Hepatocyte (in vitro differentiated cells): ENCODE data around the gene COA8. TPM values are rescaled to one million over a fixed set of nuclear protein-coding genes. Genes with fewer than 3 reads are reported as not detected.

Source experiments
- DNase-seq: peaks from one replicate; pipeline ENCODE4 v3.0.0-alpha.2; 2016; ENCODE audit warnings: low spot score
- H2AFZ ChIP-seq: fragments of 200-600 bp; sonication (generic); 2 replicates; pipeline ENCODE4 v1.6.0; 2016; ENCODE audit warnings: antibody characterized with exemption, mild to moderate bottlenecking
- H3K27ac ChIP-seq: fragments of 200-600 bp; sonication (generic); 2 replicates; pipeline ENCODE4 v1.5.1; 2016; ENCODE audit warnings: mild to moderate bottlenecking
- H3K27me3 ChIP-seq: fragments of 200-600 bp; sonication (generic); 2 replicates; pipeline ENCODE4 v1.6.1; 2016
- H3K36me3 ChIP-seq: fragments of 200-600 bp; sonication (generic); replicated peaks from 2 replicates; pipeline ENCODE4 v1.5.1; 2016; ENCODE audit warnings: low read depth; ENCODE audit not compliant: insufficient read depth
- H3K4me1 ChIP-seq: fragments of 200-600 bp; sonication (generic); 2 replicates; pipeline ENCODE4 v1.5.1; 2016; ENCODE audit warnings: mild to moderate bottlenecking, moderate library complexity; ENCODE audit not compliant: insufficient read depth
- H3K4me2 ChIP-seq: fragments of 200-600 bp; sonication (generic); 2 replicates; pipeline ENCODE4 v1.6.0; 2016
- H3K4me3 ChIP-seq: fragments of 200-600 bp; sonication (generic); 2 replicates; pipeline ENCODE4 v1.5.1; 2016; ENCODE audit warnings: mild to moderate bottlenecking
- H3K79me2 ChIP-seq: fragments of 200-600 bp; sonication (generic); 2 replicates; pipeline ENCODE4 v1.6.0; 2017; ENCODE audit warnings: mild to moderate bottlenecking
- H3K9me2 ChIP-seq: fragments of 200-600 bp; sonication (generic); replicated peaks from 2 replicates; pipeline ENCODE4 v1.6.0; 2017; ENCODE audit warnings: mild to moderate bottlenecking; ENCODE audit not compliant: insufficient read depth
- H3K9me3 ChIP-seq: fragments of 200-600 bp; sonication (generic); 2 replicates; pipeline ENCODE4 v1.5.1; 2016; ENCODE audit warnings: low read depth, mild to moderate bottlenecking
- H4K20me1 ChIP-seq: fragments of 200-600 bp; sonication (generic); 2 replicates; pipeline ENCODE4 v1.6.0; 2016; ENCODE audit warnings: mild to moderate bottlenecking; ENCODE audit not compliant: insufficient read depth, poor library complexity, severe bottlenecking
- EZH2 ChIP-seq: fragments of 200-600 bp; sonication (generic); IDR thresholded peaks from 2 replicates; pipeline ENCODE4 v1.6.1; 2016; ENCODE audit warnings: antibody characterized with exemption, mild to moderate bottlenecking, borderline replicate concordance
- EZH2phosphoT487 ChIP-seq: fragments of 200-600 bp; sonication (generic); IDR thresholded peaks from one replicate; pipeline ENCODE4 v1.6.1; 2018; ENCODE audit warnings: antibody characterized with exemption, mild to moderate bottlenecking, low read depth, moderate library complexity; ENCODE audit not compliant: unreplicated experiment, severe bottlenecking
- WGBS: methylation state at CpG from one replicate; pipeline ENCODE4 v1.1.6; 2016; ENCODE audit warnings: low lambda C conversion rate; ENCODE audit errors: missing lambda C conversion rate; 5-methylcytosine and 5-hydroxymethylcytosine counted together
- polyA plus RNA-seq: library from polyadenylated mRNA; unstranded; fragments of >200 nt; fragmentation: Nextera tagmentation; extraction: Ambion mirVana; gene quantifications from 2 replicates; pipeline ENCODE4 v1.2.1, GENCODE V29; 2016
- total RNA-seq: library from RNA; depleted of rRNA; stranded (reverse); fragments of >200 nt; gene quantifications from 2 replicates; pipeline ENCODE4 v1.2.3, GENCODE V29; 2014
- TF ChIP-seq, protein P1 (sequence below): fragments of 200-600 bp; sonication (generic); IDR thresholded peaks from 2 replicates; pipeline ENCODE4 v1.5.1; 2016; ENCODE audit warnings: antibody characterized with exemption, mild to moderate bottlenecking; ENCODE audit not compliant: poor library complexity

The COA8 gene
- total and polyA plus RNA-seq, 2 experiments from 2014 or later = 58.7 to 68.2 TPM

GRCh38 chr14:103536693-103537092, 26.1 kb upstream of the COA8 start:
- Histone ChIP-seq H3K4me2 (no peak overlapping the region), H3K4me3 (no peak overlapping the region), H2AFZ (no peak overlapping the region), H4K20me1 (no peaks in the 10 kb centered on the region), H3K4me1 (peaks cover 18% of the 10 kb centered on the region), H3K9me3 (no peaks in the 10 kb centered on the region), H3K27ac (no peak overlapping the region), H3K9me2 (no peaks in the 10 kb centered on the region), H3K79me2 (no peaks in the 10 kb centered on the region), H3K27me3 (no peaks in the 10 kb centered on the region), H3K36me3 (no peaks in the 10 kb centered on the region)
- TF ChIP-seq EZH2phosphoT487 (no peak), EZH2 (no peak)
- TF ChIP-seq, protein P1, sequence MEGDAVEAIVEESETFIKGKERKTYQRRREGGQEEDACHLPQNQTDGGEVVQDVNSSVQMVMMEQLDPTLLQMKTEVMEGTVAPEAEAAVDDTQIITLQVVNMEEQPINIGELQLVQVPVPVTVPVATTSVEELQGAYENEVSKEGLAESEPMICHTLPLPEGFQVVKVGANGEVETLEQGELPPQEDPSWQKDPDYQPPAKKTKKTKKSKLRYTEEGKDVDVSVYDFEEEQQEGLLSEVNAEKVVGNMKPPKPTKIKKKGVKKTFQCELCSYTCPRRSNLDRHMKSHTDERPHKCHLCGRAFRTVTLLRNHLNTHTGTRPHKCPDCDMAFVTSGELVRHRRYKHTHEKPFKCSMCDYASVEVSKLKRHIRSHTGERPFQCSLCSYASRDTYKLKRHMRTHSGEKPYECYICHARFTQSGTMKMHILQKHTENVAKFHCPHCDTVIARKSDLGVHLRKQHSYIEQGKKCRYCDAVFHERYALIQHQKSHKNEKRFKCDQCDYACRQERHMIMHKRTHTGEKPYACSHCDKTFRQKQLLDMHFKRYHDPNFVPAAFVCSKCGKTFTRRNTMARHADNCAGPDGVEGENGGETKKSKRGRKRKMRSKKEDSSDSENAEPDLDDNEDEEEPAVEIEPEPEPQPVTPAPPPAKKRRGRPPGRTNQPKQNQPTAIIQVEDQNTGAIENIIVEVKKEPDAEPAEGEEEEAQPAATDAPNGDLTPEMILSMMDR = no peak
- WGBS = 74% methylated on average over 9 of the region's 9 CpGs
- DNase-seq = no peak

DNA sequence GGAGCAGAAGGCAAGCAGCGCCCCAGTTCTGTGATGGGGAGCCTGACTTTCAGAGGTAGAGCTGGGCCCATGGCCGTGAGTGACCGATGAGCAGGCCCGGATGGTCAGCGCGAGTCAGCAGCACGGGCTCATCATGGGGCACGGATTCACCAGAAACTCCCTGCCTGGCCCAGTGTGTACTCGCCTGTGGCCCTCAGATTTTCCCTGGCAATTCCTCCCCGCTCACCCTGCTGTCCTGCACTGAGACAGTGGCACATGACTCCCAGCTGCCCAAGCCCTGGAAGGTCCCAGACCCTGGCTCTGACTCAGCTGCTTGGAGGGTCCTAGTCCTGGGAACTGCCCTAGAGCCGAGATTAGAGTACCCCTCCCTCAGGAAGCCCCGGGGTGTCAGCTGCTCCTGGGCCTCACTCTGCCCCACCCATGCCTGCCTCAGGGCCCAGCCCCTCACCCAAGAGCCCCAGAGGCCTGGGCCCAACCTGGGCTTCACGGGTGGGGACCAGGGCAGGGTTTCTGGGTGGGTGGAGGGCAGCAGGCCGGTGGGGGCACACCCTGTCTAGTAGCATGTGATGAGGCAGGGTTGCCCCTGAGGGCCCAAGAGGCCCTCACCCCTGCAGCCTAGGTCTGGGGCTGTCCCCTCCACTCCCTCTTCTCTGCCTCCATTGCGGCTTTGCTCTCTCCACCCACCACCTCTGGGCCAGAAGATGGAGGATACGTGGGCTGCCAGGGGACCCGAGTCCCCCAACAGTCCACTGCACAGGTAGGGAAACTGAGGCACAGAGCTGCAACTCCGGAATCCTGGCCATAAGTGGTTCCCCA, 25.4 kb upstream of the COA8 start:
- Histone ChIP-seq H4K20me1 (no peaks in the 10 kb centered on the region), H3K79me2 (no peaks in the 10 kb centered on the region), H2AFZ (no peak overlapping the region), H3K36me3 (no peaks in the 10 kb centered on the region), H3K27me3 (no peaks in the 10 kb centered on the region), H3K4me1 (peaks cover 25% of the 10 kb centered on the region), H3K27ac (no peak overlapping the region), H3K9me2 (no peaks in the 10 kb centered on the region), H3K4me3 (no peak overlapping the region), H3K4me2 (no peak overlapping the region), H3K9me3 (no peaks in the 10 kb centered on the region)
- TF ChIP-seq, protein P1 = no peak
- TF ChIP-seq EZH2phosphoT487 (no peak), EZH2 (no peak)
- 86% methylated on average over 16 of the region's 18 CpGs for WGBS
- DNase-seq = no peak

GRCh38 chr14:103538291-103539055, 24.3 kb upstream of the COA8 start:
- DNase-seq = no peak
- Histone ChIP-seq H3K4me3 (no peak overlapping the region), H3K27ac (no peak overlapping the region), H3K4me2 (no peak overlapping the region), H3K4me1 (peaks cover 34% of the 10 kb centered on the region), H3K27me3 (no peaks in the 10 kb centered on the region), H3K79me2 (no peaks in the 10 kb centered on the region), H3K36me3 (no peaks in the 10 kb centered on the region), H3K9me3 (no peaks in the 10 kb centered on the region), H4K20me1 (no peaks in the 10 kb centered on the region), H3K9me2 (no peaks in the 10 kb centered on the region), H2AFZ (no peak overlapping the region)
- TF ChIP-seq, protein P1 = no peak
- TF ChIP-seq EZH2phosphoT487 (no peak), EZH2 (no peak)
- 81% methylated on average over 29 of the region's 30 CpGs for WGBS
